GM12873 (cell line): ENCODE measurements around the gene DGKD.

Experiments used
- TF ChIP-seq, protein P1 (sequence below): IDR thresholded peaks from 2 replicates; pipeline ENCODE4 v1.5.1; 2012; ENCODE audit warnings: low read depth, mild to moderate bottlenecking, moderate library complexity, low read length, control low read depth; ENCODE audit not compliant: insufficient read depth; ENCODE audit errors: missing control alignments

The DGKD gene

DNA sequence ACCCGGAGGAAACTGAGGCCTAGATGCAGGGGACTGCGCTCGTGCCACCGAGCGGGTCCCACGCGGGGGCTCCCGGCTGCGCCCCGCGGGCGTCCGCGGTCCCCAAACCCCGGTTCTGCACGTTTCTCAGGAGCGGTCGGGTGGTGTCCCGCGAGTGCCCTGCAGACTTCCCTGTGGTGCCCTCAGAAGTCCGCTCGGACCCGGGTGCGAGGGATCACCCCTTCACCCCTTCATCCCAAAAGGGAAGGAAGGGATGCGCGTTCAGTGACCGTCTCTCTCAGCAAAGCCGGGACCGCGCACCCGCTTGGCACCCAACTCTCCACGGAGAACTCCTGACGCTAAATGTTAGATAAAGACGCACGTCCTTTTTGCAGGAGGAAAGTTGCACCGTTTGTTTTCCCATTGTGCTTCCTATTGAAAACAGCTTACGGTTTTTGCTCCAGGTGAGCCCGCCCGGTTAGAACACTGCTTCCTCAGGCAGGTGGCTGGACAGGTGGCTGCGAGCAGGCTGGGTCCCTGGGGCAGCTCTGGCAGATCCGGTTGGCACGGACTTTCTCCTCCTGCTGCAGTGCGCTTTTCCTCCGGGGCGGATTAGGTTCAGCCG lies 779 bp downstream of the DGKD start:
- TF ChIP-seq, protein P1, sequence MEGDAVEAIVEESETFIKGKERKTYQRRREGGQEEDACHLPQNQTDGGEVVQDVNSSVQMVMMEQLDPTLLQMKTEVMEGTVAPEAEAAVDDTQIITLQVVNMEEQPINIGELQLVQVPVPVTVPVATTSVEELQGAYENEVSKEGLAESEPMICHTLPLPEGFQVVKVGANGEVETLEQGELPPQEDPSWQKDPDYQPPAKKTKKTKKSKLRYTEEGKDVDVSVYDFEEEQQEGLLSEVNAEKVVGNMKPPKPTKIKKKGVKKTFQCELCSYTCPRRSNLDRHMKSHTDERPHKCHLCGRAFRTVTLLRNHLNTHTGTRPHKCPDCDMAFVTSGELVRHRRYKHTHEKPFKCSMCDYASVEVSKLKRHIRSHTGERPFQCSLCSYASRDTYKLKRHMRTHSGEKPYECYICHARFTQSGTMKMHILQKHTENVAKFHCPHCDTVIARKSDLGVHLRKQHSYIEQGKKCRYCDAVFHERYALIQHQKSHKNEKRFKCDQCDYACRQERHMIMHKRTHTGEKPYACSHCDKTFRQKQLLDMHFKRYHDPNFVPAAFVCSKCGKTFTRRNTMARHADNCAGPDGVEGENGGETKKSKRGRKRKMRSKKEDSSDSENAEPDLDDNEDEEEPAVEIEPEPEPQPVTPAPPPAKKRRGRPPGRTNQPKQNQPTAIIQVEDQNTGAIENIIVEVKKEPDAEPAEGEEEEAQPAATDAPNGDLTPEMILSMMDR, result no peak

DNA sequence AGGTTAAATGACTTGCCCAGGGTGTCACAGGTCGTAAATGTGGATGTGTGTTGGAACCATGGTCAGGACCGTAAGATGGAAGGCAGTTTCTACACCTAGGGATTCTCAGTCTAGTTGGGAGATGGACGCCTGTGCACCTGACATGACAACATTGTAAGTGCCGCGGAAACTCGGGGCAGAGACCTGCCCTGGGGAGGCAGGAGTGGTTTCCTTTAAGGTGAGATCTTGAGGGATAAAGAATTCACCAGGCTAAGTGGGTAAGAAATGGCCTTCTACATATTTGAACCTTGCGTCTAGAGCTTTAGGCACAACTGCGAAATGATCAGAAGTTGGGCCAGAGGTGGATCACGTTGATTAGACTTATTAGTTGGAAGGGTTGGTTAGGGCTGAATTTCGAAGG lies 1.6 kb downstream of the DGKD start:
- TF ChIP-seq, protein P1, result no peak

DNA sequence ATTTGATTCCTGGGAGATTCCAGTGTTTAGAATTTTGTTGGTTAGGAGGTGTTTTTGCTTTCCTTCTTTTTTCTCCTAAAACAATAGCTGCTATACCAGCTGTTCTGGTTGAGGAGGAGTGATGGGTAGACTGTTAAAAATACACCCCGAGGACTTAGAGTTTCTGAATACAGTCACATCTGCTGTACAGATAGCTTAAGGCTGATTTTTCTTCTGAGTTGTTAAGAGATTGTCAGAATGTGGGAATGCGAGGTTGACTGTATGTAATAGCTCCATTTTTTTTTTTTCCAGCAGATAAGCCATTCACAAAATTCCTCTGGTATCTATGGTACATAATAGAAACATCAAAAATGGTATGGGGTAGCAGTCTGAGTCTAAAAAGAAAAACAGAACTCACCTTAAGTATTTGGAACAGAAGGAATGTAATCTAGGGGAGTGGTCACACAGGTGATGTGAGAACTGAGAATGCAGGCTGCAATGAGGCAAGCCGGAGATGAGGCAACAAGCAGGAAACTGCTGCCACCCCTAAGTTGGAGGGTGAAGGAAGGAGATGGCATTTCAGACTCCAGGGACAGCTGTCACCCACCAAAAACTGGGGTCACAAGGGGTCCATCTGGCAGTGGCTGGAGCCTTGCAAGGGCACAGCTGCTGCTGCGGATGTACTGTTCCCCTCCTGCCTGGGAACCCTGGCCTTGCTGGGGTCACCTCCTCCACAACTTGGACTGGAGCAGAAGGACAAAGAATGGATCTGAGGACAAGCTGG lies 2.4 kb downstream of the DGKD start:
- TF ChIP-seq, protein P1, result no peak

DNA sequence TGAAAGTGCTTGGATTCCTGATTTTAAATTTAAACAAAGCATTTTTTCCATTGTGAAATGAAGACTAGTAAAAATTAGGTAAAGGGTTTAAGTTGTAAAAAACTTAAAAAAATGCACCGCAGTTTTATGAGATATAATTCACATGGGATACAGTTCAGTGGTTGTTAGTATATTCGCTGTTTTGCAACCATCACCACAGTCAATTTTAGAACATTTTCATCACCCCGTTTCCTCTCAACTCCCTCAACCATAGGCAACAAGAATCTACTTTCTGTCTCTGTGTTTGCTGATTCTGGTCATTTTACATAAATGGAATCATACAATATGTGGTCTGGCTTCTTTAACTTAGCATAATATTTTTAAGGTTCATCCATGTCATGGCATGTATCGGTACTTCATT lies 4.0 kb downstream of the DGKD start:
- TF ChIP-seq, protein P1, result no peak

DNA sequence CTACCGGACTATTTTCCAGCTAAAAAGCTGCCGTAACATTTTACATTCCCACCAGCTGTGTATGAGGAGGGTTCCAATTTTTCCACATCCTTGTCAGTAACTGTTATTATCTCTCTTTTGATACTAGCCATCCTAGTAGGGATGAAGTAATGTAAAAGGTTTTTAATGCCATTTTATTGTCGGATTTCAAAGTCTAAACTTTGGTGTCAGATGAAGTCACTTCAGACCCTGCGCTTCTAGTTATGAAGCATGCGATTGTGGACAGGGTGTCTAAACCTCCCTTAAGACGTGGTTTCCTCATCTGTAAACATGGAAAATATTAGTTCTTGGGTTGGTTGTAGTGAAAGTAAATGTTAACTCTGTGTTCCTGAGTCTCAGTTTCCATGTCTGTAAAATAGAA lies 4.7 kb downstream of the DGKD start:
- TF ChIP-seq, protein P1, result no peak

DNA sequence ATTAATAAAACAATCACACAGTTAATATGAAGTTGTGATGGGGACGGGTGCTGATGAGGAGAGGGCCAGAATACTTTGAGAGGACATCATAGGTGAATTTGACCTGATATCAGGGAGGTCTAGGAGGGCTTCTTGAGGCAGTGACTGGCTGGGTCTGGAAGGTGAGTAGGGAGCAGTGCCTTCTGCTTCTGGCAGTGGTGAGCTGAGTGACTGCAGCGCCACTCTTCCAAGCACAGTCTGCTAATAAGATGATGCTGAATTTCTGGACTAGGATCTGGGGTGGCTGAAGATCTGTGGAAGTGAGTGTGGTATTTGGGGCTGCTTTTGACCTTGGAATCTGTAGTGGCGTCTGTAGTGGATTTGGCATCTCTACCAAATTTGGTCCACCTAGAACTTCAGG lies 5.5 kb downstream of the DGKD start:
- TF ChIP-seq, protein P1, result no peak

GRCh38 chr2:233360771-233361176 lies 6.5 kb downstream of the DGKD start:
- TF ChIP-seq, protein P1, result no peak
